Measurements from ENCODE around the gene SMIM31.

DNA sequence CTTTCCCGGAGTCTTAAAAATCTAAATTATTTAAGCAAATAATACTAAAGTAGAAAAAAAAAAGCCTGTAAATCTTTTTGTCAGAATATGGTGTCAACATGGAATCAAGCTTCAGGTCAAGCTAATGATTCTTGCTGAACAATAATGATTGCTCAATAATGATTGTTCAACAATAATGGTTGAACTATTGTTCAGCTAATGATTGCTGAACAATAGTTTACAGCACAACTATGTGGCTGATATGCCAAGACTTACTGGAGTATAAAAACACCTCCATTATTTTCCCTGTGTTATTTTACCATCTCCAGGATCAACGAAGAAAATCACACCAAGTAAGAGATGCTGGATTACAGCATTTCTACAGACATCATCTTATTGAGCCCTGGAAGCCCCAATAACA lies 35.1 kb upstream of the SMIM31 start:
- TF ChIP-seq, protein P1, sequence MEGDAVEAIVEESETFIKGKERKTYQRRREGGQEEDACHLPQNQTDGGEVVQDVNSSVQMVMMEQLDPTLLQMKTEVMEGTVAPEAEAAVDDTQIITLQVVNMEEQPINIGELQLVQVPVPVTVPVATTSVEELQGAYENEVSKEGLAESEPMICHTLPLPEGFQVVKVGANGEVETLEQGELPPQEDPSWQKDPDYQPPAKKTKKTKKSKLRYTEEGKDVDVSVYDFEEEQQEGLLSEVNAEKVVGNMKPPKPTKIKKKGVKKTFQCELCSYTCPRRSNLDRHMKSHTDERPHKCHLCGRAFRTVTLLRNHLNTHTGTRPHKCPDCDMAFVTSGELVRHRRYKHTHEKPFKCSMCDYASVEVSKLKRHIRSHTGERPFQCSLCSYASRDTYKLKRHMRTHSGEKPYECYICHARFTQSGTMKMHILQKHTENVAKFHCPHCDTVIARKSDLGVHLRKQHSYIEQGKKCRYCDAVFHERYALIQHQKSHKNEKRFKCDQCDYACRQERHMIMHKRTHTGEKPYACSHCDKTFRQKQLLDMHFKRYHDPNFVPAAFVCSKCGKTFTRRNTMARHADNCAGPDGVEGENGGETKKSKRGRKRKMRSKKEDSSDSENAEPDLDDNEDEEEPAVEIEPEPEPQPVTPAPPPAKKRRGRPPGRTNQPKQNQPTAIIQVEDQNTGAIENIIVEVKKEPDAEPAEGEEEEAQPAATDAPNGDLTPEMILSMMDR (IDR thresholded peaks at IDR 0.05; ENCODE audit: low read depth, low read length, poor library complexity, severe bottlenecking): no peak
- TF ChIP-seq EZH2phosphoT487 (IDR thresholded peaks at IDR 0.05; ENCODE audit: borderline replicate concordance, low read length): no peak
